Body of pancreas (tissue), 4 donors: ENCODE data around the gene NOP14. TPM values are rescaled to one million over a fixed set of nuclear protein-coding genes. Genes with fewer than 3 reads are reported as not detected.
A peak's percentile ranks its signal among the peaks of the same experiment; 100 is the strongest.

Source experiments
- ATAC-seq: fragments of 150-250 bp; one replicate; pipeline ENCODE4 v1.9.1; 2016
- DNase-seq, 4 donors: peaks; one replicate each; pipeline ENCODE4 v3.0.0-alpha.2; 2019
- H3K27ac ChIP-seq, 4 donors: fragments of 200-600 bp; sonication (generic); 1 replicate in 3 of 4; 2 replicates in 1 of 4; pipeline versions ENCODE4 v1.5.1 to v1.6.1; 2016 to 2019; ENCODE audit warnings: mild to moderate bottlenecking in 1 of 4, mixed read lengths in 1 of 4, moderate library complexity in 1 of 4
- H3K27me3 ChIP-seq, 2 donors: fragments of 200-600 bp; sonication (generic); one replicate each; pipeline ENCODE4 v1.6.0; 2016; ENCODE audit warnings: mild to moderate bottlenecking in 1 of 2
- H3K36me3 ChIP-seq, 2 donors: fragments of 200-600 bp; sonication (generic); replicated peaks in 1 of 2; 2 replicates each; pipeline ENCODE4 v1.5.1; 2016; ENCODE audit warnings: low read depth in 2 of 2; ENCODE audit not compliant: insufficient read depth in 1 of 2
- H3K4me1 ChIP-seq: fragments of 200-600 bp; sonication (generic); one replicate; pipeline ENCODE4 v1.6.0; 2016
- H3K4me3 ChIP-seq, 2 donors: fragments of 200-600 bp; sonication (generic); 1 replicate in 1 of 2; 2 replicates in 1 of 2; pipeline ENCODE4 v1.5.1; 2016 to 2019
- H3K9me3 ChIP-seq, 3 donors: fragments of 200-600 bp; sonication (generic); 1 replicate in 2 of 3; 2 replicates in 1 of 3; pipeline ENCODE4 v1.5.1; 2016
- POLR2A ChIP-seq, 3 donors: fragments of 450-650 bp; IDR thresholded peaks; one replicate each; pipeline ENCODE4 v1.6.1; 2016; ENCODE audit warnings: antibody characterized with exemption in 3 of 3, mild to moderate bottlenecking in 2 of 3
- WGBS, 2 donors: methylation state at CpG; one replicate each; pipeline ENCODE4 v1.1.5; 2017; 5-methylcytosine and 5-hydroxymethylcytosine counted together
- intact Hi-C: fragments of 100-400 bp; cut with DNase I; formaldehyde crosslinking; loops from one replicate; pipeline ENCODE4 v1.15.1; 2023
- total RNA-seq, 2 donors: library from RNA; depleted of rRNA; stranded (reverse); fragments of >200 nt; gene quantifications; one replicate each; pipeline ENCODE4 v1.1.0, GENCODE V29; 2016
- TF ChIP-seq, protein P1 (sequence below), 7 experiments: fragments of 450-650 bp in 4 of 7; fragments of 200-600 bp in 3 of 7; sonication (generic) in 3 of 7; IDR thresholded peaks; one replicate each; pipeline ENCODE4 v1.5.1; 2016 to 2019; ENCODE audit warnings: antibody characterized with exemption in 7 of 7

The NOP14 gene
- total RNA-seq, 2 donors from 2014 or later, result 20.0 to 20.1 TPM

DNA sequence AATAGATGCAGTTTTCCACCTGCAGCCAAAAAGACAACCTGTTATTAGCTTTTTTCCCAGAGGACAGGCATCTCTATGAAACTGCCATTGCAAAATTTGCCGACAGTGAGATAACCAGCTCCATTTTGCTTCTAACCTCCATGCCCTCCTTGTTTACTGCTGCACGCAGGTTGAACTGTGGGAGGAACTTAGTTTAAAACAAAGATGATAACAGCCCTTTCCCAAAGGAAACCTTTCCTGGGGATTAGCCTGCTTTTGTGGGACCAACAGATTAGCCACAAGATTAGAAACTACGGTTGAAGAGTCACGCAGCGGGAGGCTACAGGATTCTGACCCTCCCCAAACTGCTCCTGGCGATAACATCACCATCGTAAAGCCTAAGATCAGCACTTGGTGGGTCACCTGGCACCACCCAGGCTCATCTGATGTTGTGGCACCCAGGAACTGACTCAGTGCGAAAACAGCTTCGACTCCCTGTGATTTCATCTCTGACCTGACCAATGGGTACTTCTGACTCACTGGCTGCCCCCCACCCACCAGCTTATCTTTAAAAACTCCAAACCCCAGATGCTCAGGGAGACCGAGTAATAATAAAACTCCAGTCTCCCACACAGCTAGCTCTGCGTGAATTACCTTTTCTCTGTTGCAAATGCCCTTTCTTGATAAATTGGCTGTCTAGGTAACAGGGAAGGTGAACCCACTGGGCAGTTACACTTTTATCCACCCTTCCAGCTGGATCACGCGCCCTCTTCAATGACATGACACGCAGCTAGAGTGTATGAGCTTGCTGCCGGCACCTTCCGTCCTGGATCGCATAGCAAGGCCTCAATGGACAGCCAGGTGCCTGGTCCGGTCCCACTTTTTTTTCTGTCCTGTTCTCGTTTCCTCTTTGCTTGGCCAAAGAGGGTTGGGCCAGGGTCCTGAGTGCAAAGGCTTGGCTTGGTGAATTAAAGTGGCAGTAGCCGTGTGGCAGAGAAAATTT lies 27.2 kb downstream of the NOP14 start:
- TF ChIP-seq POLR2A (IDR thresholded peaks at IDR 0.05), result no peak
- TF ChIP-seq, protein P1, sequence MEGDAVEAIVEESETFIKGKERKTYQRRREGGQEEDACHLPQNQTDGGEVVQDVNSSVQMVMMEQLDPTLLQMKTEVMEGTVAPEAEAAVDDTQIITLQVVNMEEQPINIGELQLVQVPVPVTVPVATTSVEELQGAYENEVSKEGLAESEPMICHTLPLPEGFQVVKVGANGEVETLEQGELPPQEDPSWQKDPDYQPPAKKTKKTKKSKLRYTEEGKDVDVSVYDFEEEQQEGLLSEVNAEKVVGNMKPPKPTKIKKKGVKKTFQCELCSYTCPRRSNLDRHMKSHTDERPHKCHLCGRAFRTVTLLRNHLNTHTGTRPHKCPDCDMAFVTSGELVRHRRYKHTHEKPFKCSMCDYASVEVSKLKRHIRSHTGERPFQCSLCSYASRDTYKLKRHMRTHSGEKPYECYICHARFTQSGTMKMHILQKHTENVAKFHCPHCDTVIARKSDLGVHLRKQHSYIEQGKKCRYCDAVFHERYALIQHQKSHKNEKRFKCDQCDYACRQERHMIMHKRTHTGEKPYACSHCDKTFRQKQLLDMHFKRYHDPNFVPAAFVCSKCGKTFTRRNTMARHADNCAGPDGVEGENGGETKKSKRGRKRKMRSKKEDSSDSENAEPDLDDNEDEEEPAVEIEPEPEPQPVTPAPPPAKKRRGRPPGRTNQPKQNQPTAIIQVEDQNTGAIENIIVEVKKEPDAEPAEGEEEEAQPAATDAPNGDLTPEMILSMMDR (IDR thresholded peaks at IDR 0.05), result no peak
- Histone ChIP-seq H3K9me3 (no peaks in the 10 kb centered on the region), H3K27me3 (no peaks in the 10 kb centered on the region), H3K36me3 (peaks cover 17 to 23% of the 10 kb centered on the region in 2 donors), H3K4me1 (peaks cover 48% of the 10 kb centered on the region), H3K27ac (peak overlapping the region in 3 of 4 donors; percentile 72 to 92 (median 88)), H3K4me3 (peak overlapping the region in 1 of 2 donors; percentile 87)
- no peak for ATAC-seq
- 70 to 74% methylated on average over 20 of the region's 20 CpGs for WGBS, 2 donors
- intact Hi-C loops, result loop anchor here (5.0 kb wide), 1 partner anchor 179 kb away; the partner anchor contains the start of gene TNIP2
- DNase-seq, result peak in 2 of 4 donors; percentile 14 to 19

DNA sequence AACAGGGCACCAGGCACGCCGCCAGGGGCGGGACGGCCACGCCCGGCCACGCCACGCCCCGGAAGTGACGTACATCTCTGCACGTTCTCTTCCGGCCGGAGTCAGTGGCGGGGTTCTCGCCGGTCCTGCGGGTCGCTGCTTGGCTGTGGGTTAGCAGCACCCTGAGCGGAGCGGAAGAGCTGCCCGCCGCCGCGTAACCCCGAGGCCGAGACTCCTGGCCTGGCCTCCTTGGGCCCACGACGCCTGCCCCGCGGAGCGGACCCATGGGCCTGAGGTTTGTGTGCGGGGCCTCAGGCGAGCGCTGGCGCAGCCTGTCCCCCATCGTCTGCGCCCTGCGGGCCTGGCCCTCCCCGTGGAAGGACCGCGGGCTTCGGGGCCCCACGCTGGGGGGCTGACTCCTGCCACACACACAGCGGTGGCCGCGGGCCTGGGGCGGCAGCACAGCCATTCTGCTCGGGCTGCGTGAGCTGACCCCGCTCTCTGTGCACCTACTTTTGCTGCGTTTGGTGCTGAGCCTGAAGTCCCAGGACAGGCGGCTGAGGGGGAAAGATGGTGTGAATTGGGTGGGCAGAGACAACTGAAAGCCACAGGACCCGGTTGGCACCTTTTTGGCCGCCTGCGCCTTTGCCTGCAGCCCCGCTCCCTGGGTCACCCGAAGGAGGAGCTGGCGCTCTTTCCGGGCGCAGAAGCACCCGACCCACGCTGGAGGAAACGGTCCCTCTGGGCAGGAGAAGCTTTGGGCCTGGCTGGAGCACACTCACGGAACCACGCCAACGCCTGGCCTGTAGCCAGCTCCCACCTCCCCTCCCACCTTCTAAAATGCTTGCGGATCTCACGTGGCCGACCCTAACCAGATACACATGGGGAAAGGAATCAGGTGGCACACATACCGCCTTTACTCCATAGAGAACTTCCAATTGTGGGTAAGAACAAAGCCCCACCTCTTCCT lies 28.1 kb downstream of the NOP14 start:
- Histone ChIP-seq H3K9me3 (no peaks in the 10 kb centered on the region), H3K27ac (peak overlapping the region; percentile 72 to 92 (median 83)), H3K27me3 (no peaks in the 10 kb centered on the region), H3K4me1 (peaks cover 57% of the 10 kb centered on the region), H3K36me3 (peaks cover 12 to 14% of the 10 kb centered on the region in 2 donors), H3K4me3 (peak overlapping the region; percentile 87)
- TF ChIP-seq POLR2A (IDR thresholded peaks at IDR 0.05), result peak; percentile 81 to 91 (median 84)
- TF ChIP-seq, protein P1 (IDR thresholded peaks at IDR 0.05), result peak in 3 of 7 experiments; percentile 11 to 51 (median 50)
- ATAC-seq (peak; percentile 85), DNase-seq (peak; percentile 96 to 99 (median 98))
- WGBS, 2 donors, result 0% methylated on average over 10 to 68 of the region's 70 CpGs
- intact Hi-C loops, result loop anchor here (5.0 kb wide), 1 partner anchor 178 kb away; the partner anchor contains the start of gene TNIP2

DNA sequence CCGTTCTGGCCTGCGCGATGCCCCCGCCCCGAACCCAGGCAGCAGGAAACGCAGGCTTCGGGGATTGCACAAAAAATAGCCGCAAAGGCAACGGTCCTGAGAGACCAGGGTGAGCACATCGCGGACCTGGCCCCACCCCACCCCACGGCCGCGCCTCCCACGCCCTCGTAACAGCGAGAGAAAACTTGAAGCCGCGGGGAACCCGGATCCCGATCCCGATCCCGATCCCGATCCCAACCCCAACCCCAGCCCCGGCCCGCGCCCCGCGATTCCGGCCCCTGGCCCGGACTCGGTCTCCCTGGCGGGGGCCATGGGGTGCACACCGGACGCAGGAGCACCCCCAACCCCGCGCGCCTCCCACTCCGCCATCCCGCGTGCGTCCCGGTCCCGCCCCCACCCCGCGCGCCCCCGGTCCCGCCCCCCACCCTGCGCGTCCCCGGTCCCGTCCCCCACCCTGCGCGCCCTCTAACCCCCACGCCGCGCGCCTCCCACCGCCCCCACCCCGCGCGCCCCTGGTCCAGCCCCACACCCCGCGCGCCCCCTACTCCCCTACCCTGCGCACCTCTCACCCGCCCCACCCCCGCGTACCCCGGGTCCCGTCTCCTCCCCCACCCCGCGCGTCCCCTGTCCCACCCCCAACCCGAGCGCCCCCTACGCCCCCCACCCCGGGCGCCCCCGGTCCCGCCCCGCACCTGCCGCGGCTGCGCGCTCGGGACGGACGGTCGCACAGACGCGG lies 29.0 kb downstream of the NOP14 start:
- H3K27ac ChIP-seq, result peak overlapping the region; percentile 72 to 92 (median 83)

More for the DNA sequence above, 29.0 kb downstream of the NOP14 start:
- TF ChIP-seq, protein P1 (IDR thresholded peaks at IDR 0.05), result peak in 1 of 7 experiments; percentile 15
- no peak for TF ChIP-seq POLR2A (IDR thresholded peaks at IDR 0.05)
- Histone ChIP-seq H3K27me3 (no peaks in the 10 kb centered on the region), H3K9me3 (no peaks in the 10 kb centered on the region), H3K4me3 (peak overlapping the region; percentile 87), H3K36me3 (peaks cover 5 to 7% of the 10 kb centered on the region in 2 donors), H3K4me1 (peaks cover 61% of the 10 kb centered on the region)
- ATAC-seq (peak; percentile 5), DNase-seq (peak; percentile 49 to 58 (median 54))
- WGBS, 2 donors, result 1% methylated on average over 32 of the region's 93 CpGs; no CpG with 5 or more reads in 1 of the 2 donors
- intact Hi-C loops, result no loop called here
